WI38 (cell line): ENCODE data around the gene GLRA2.
"Not testable (repeated sequence)": the region's sequence is repeated elsewhere in the genome, so short reads cannot be mapped to it uniquely, and the experiment has no call there.

Experiments used
- H3K4me3 ChIP-seq: 2 replicates; pipeline ENCODE4 v1.5.1; 2011; ENCODE audit warnings: low read depth, mild to moderate bottlenecking, control low read depth, low read length
- CTCF ChIP-seq: IDR thresholded peaks from 2 replicates; pipeline ENCODE4 v1.5.1; 2012; ENCODE audit warnings: low read depth, mild to moderate bottlenecking, control low read depth, low read length

The GLRA2 gene

GRCh38 chrX:14673236-14673635 lies 143.9 kb downstream of the GLRA2 start:
- TF ChIP-seq CTCF = no peak
- H3K4me3 ChIP-seq = no peak overlapping the region

GRCh38 chrX:14673764-14674163 lies 144.4 kb downstream of the GLRA2 start:
- H3K4me3 ChIP-seq = no peak overlapping the region
- no peak for TF ChIP-seq CTCF

GRCh38 chrX:14675500-14675899 lies 146.2 kb downstream of the GLRA2 start:
- H3K4me3 ChIP-seq = no peak overlapping the region
- TF ChIP-seq CTCF = no peak

GRCh38 chrX:14676431-14676830 lies 147.1 kb downstream of the GLRA2 start:
- no peak overlapping the region for H3K4me3 ChIP-seq
- no peak for TF ChIP-seq CTCF

GRCh38 chrX:14688331-14688730 lies 159.0 kb downstream of the GLRA2 start:
- H3K4me3 ChIP-seq = not testable (repeated sequence)

GRCh38 chrX:14690553-14690952 lies 161.2 kb downstream of the GLRA2 start:
- no peak for TF ChIP-seq CTCF
- no peak overlapping the region for H3K4me3 ChIP-seq

GRCh38 chrX:14694611-14695010 lies 165.3 kb downstream of the GLRA2 start:
- no peak overlapping the region for H3K4me3 ChIP-seq
- TF ChIP-seq CTCF = no peak

GRCh38 chrX:14697451-14697850 lies 168.1 kb downstream of the GLRA2 start:
- TF ChIP-seq CTCF = peak; percentile 59
- H3K4me3 ChIP-seq = no peak overlapping the region
